Type B pancreatic cell (in vitro differentiated cells): ENCODE measurements around the gene MTFR1L. TPM values are rescaled to one million over a fixed set of nuclear protein-coding genes. Genes with fewer than 3 reads are reported as not detected.
A peak's percentile ranks its signal among the peaks of the same experiment; 100 is the strongest.

Experiments used
- DNase-seq: peaks from one replicate; pipeline ENCODE4 v3.0.0; 2021; ENCODE audit warnings: mixed read lengths; ENCODE audit not compliant: unreplicated experiment; ENCODE audit errors: extremely low spot score
- H3K27ac Mint-ChIP-seq: 2 replicates; pipeline ENCODE4 v1.8.0; 2021; ENCODE audit warnings: mild to moderate bottlenecking, mixed read lengths
- H3K27me3 Mint-ChIP-seq: 2 replicates; pipeline ENCODE4 v1.8.0; 2021; ENCODE audit warnings: mixed read lengths
- H3K36me3 Mint-ChIP-seq: 2 replicates; pipeline ENCODE4 v1.8.0; 2021; ENCODE audit warnings: mixed read lengths
- H3K4me1 Mint-ChIP-seq: one replicate; pipeline ENCODE4 v1.8.0; 2021; ENCODE audit warnings: mixed read lengths; ENCODE audit not compliant: unreplicated experiment
- H3K4me3 Mint-ChIP-seq: 2 replicates; pipeline ENCODE4 v1.8.0; 2021; ENCODE audit warnings: mild to moderate bottlenecking, mixed read lengths
- H3K9me3 Mint-ChIP-seq: 2 replicates; pipeline ENCODE4 v1.8.0; 2021; ENCODE audit warnings: mixed read lengths
- total RNA-seq: library from RNA; stranded (reverse); gene quantifications from 2 replicates; pipeline ENCODE4 v1.2.1, GENCODE V29; 2021; ENCODE audit warnings: low replicate concordance
- TF ChIP-seq, protein P1 (sequence below): fragments of 200-600 bp; sonication (generic); conservative IDR thresholded peaks from 2 replicates; pipeline ENCODE4 v1.5.0; 2021; ENCODE audit warnings: antibody characterized with exemption, mild to moderate bottlenecking

Gene MTFR1L
- total RNA-seq, 1 donor from 2014 or later: 73.5 TPM

DNA sequence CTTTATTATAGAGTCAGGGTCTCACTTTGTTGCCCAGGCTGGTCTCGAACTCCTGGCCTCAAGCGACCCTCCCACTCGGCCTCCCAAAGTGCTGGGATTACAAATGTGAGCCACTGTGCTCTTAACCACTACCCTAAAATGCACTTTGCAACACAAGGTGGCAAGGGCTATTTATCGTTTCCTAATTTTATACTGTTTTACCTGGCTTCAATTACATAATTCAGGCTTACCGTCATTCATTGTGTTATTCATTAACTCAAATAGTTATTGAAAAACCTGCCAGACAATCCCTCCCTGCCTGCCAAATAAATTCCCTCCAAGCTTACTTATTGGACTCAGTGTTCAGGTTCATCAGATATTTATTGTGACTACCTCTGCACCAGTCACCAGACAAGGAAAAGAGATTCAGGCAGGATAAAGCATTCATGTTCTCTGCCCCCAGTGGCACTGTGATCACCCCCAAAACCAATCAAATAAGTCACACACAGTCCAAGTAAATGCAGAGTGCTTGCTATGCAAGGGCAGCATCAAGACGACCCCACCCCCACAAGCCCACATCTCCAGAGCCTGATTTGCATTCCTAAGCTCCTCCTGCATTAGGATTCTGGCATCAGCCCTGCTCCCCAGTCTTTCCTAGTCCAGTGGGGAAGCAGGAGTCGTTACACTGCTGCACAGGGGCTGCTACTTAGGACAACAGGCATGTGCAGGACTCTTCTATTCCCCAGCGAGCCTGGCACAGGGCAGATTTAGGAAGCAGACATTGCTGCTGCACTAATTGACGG is 47.6 kb downstream of the MTFR1L start:
- Mint-ChIP-seq H3K9me3 (no peaks in the 10 kb centered on the region), H3K27ac (peak overlapping the region; percentile 29), H3K4me3 (peak overlapping the region; percentile 2), H3K36me3 (peaks cover 22% of the 10 kb centered on the region), H3K27me3 (no peaks in the 10 kb centered on the region), H3K4me1 (peaks cover 23% of the 10 kb centered on the region)
- no peak for DNase-seq
- TF ChIP-seq, protein P1, sequence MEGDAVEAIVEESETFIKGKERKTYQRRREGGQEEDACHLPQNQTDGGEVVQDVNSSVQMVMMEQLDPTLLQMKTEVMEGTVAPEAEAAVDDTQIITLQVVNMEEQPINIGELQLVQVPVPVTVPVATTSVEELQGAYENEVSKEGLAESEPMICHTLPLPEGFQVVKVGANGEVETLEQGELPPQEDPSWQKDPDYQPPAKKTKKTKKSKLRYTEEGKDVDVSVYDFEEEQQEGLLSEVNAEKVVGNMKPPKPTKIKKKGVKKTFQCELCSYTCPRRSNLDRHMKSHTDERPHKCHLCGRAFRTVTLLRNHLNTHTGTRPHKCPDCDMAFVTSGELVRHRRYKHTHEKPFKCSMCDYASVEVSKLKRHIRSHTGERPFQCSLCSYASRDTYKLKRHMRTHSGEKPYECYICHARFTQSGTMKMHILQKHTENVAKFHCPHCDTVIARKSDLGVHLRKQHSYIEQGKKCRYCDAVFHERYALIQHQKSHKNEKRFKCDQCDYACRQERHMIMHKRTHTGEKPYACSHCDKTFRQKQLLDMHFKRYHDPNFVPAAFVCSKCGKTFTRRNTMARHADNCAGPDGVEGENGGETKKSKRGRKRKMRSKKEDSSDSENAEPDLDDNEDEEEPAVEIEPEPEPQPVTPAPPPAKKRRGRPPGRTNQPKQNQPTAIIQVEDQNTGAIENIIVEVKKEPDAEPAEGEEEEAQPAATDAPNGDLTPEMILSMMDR: no peak

DNA sequence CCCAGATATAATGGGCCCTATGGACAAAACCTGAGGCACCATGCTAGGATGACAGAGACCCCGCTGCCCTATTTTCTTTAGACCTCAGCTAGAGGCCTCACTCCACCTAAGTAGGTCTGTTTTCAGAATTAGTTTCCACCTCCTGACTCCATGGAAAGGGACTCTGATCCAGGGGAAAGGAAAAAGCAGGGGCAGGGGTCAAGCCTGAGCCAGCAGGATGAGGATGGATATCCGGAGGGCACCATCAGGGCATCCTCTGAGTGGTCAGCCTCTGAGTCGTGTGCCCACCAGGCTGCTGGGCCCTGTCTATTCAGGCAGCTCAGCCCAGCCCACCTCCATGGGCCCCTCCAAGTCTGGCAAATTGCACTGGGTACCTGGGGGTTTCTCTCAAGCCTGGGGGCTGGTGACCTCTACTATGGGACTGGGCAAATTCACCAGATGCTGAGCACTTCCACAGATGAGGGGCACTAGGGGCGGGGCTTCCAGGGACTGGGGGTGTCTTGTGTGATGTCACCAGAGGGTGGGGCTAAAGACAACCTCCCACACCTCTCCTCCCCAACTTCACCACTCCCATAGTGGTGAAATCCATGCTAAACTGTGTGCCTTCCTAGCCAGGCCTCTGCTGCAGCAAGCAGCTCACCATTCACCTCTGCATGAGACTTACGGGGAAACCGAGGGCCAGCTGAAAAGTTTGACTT is 50.3 kb downstream of the MTFR1L start:
- no peak for DNase-seq
- Mint-ChIP-seq H3K27me3 (no peaks in the 10 kb centered on the region), H3K36me3 (peaks cover 6% of the 10 kb centered on the region), H3K9me3 (no peaks in the 10 kb centered on the region), H3K4me1 (peaks cover 32% of the 10 kb centered on the region), H3K4me3 (no peak overlapping the region), H3K27ac (no peak overlapping the region)
- TF ChIP-seq, protein P1: no peak

DNA sequence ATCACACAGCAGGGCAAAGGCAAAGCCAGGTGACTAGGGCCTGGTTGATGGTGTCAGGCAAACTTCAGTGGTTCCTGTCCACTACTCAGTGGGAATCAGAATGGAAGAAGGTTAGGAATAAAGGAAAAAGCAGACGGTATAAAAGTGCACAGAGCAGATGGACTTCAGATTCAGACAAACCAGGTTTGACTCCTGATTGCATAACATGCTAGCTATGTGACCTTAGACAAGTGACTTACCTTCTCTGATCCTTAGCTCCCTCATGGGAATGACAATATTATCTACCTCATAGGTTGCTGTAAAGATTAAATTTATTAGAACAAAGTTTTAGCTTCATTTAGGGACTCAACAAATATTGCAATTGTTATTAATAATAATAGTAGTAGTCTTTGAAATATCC is 50.9 kb downstream of the MTFR1L start:
- Mint-ChIP-seq H3K27ac (no peak overlapping the region), H3K36me3 (peaks cover 6% of the 10 kb centered on the region), H3K4me1 (peaks cover 32% of the 10 kb centered on the region), H3K27me3 (no peaks in the 10 kb centered on the region), H3K4me3 (no peak overlapping the region), H3K9me3 (no peaks in the 10 kb centered on the region)
- TF ChIP-seq, protein P1: no peak
- DNase-seq: no peak

DNA sequence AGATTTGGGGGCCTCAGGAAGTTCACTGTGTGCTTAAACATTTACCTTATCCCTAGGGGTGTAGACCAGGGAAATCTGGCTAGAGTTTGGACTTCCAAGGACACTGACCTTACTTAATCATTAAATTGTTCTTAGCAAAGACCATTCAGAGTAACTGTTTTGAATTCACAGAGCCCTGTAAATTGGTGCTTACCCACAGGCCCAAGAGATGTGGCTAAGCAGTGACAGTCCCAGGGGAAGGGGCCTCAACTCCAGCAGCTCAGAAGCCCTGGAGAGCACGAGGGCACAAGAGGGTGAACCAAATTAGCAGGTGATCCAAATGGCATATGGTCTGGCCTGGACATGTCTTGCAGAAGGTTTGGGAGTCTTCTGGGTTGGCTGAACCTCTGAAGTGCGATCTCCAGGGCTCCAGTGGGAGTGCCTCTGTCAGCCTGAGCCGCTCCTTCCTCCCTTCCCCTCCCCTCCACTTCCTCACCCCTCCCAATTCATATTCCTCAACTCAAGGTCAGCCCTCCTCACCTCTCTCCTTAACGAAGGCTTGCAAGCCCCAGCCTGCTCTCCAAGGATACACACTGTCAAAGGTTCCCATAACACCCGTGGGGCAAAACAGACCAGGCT is 51.4 kb downstream of the MTFR1L start:
- Mint-ChIP-seq H3K4me1 (peaks cover 31% of the 10 kb centered on the region), H3K27ac (peak overlapping the region; percentile 29), H3K4me3 (peak overlapping the region; percentile 51), H3K36me3 (peaks cover 3% of the 10 kb centered on the region), H3K27me3 (no peaks in the 10 kb centered on the region), H3K9me3 (no peaks in the 10 kb centered on the region)
- TF ChIP-seq, protein P1: no peak
- DNase-seq: no peak

DNA sequence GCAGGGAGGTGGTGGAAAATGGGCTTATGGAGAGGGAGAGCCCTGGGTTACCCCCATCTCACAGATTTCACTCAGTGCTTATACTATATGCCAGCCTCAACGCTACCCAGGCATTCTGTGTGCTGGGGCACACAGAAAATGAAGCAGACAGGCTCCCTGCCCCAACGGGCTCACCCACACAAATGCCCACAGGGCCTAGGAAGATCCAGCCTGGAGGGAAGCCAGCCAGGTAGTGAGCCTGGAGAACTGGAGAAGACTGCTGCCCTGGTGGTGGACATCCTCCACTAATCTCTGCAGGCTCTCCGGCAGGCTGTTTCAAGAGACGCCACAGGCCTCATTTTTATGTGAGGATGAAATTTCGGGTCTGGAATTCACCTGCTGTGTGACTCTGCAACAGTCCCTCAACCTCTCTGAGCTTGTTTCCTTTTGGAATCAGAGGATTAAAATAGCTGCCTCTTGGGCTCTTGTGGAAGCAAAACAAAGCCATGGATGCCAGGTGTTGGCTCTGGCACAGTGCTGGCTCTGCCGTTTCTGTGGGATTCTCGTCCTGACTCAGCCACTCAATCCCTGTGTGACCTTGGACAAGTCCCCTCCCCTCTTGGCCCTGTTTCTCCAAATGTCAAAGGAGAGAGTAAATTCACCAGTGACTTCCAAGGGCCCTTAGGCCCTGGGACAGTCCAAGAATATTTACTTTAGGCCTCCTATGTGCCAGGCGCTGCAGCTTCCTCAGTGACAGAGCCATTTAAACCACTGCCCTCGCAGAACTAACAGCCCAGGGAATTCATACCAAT is 52.1 kb downstream of the MTFR1L start:
- Mint-ChIP-seq H3K27me3 (no peaks in the 10 kb centered on the region), H3K36me3 (no peaks in the 10 kb centered on the region), H3K4me1 (peaks cover 35% of the 10 kb centered on the region), H3K4me3 (peak overlapping the region; percentile 51), H3K9me3 (no peaks in the 10 kb centered on the region), H3K27ac (peak overlapping the region; percentile 29)
- no peak for DNase-seq
- TF ChIP-seq, protein P1: no peak
